ENCODE data around the gene C1orf94.

C1orf94 gene

GRCh38 chr1:34268311-34268954 lies 91.7 kb downstream of the C1orf94 start:
- no peak for TF ChIP-seq CTCF (IDR thresholded peaks at IDR 0.05; ENCODE audit: low read length, missing control alignments)
- DNase-seq (ENCODE audit: low read depth): no peak
- H3K4me3 ChIP-seq (replicated peaks; ENCODE audit: low read depth, low read length): no peak overlapping the region

All from fibroblast of pulmonary artery (primary cell).